Hematopoietic multipotent progenitor cell treated with erythropoietin and hydrocortisone succinate and interleukin-3 and kit ligand, for 15 days (in vitro differentiated cells): ENCODE data around the gene KIFC1.
A peak's percentile ranks its signal among the peaks of the same experiment; 100 is the strongest.

Experiments
- DNase-seq: peaks from one replicate; pipeline ENCODE4 v3.0.0-alpha.2; 2015; ENCODE audit warnings: low spot score

KIFC1 gene

DNA sequence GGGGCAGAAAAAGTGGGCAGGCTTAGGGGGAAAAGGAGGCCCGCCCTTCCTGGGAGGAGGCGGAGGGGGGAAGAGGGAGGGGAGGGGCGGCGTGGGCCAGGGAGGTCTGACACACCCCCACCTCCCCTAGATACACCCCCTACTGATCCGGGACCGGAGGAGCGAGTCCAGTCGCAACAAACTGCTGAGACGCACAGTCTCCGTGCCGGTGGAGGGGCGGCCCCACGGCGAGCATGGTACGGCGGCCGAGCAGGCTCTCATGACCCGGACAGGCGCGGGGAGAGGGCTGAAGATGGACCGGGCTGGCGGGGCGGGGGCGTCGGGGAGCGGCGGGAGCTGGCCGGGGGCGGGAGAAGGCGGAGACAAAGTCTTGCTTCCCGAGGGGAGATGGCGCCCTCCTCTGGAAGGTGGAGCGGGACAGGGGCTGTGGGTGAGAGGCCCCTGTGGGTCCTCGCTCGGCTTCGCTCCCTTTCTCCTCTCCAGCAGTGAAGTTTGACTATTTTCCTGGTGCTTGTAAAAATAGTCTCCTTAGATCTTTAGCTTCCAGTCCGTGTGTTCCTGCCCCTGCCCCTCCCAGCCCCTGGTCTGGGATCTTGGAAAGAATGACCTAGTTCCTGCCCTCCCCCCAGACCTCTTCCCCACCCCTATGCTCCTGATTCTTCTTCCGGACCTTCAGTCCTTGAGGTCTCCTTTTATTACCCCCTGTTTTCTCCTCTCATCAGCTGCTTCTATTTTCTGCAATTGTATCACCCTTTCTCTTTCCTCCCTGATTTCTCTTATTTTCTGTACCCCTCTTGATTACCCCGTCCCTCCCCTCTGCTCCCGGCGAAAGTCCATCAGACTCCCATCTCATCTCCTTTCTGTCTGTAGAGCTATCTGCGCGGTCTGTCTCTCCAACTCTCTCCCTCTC is 34.3 kb downstream of the KIFC1 start:
- DNase-seq, result peak; percentile 49

DNA sequence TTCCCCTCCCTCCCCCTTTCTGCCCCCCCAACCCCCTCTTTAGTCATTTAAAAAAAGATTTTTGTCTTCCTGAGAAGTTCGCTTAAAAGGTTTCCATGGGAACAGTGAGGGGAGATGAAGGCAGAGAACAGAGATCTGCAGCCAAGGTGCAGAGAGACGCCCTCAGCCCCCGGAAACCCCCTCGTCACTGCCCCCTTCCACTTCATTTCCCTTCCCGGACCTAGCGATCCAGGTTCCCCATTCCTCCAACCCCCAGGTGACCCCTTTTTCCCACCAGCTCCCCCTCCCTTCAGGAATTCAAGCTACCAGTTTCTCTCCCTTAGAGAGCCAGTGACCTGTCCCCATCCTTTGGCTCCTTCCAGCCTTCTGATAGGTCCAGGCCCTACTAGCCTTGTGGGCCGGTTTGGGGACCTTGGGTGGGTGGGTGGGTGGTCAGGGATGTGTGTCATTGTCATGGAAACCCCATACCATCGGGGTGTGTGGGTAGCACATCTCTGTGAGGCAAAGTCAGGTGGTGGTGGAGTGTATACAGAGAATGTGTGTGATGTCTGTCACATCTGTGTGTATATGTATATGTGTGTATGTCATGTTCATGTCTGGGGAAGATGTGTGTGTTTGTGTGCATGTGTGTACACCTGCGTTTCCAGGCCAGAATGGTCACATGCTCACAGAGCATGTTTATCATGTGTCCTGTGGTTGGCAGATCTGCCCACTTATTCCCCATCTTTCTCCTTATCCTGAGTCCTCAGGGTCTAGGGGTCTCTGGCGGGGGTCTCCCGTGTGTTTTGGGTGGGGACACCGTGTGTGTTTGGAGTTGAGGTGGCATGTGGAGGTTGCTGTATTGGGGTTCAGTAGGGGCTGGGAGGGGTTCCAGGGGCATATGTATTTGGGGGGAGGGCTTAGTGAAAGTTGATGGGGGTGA is 35.2 kb downstream of the KIFC1 start:
- no peak for DNase-seq

DNA sequence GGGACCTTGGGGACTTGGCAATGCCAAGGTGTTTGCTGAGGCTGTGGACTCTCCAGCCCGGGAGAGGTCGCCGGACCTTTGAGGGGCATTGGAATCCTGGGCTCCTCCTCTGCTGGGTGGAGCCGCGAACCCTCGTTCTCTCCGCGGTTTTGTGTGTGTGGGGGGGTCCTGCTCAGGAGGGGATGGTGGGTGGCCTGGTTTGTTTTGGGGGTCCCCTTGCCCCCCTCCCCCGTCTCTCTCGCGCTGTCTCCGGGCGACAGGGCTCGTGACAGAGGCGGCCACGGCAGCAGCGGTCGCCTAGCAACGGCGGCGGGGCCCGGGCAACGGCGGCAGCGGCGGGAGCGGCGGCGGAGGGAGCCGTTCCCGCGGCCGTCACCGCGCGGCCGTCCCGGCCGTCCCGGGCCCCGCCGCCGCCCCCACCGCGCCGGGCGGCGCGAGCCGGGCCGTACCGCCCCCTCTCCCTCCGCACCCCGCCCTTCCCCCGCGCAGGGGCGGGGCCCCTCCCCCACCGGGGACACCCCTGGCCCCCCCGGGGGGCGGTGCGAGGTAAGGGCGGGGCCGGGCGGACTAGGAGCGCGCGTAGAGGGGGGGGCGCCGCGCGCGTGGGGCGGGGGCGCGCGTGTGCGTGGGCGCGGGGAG is 36.1 kb downstream of the KIFC1 start:
- peak; percentile 46 for DNase-seq

DNA sequence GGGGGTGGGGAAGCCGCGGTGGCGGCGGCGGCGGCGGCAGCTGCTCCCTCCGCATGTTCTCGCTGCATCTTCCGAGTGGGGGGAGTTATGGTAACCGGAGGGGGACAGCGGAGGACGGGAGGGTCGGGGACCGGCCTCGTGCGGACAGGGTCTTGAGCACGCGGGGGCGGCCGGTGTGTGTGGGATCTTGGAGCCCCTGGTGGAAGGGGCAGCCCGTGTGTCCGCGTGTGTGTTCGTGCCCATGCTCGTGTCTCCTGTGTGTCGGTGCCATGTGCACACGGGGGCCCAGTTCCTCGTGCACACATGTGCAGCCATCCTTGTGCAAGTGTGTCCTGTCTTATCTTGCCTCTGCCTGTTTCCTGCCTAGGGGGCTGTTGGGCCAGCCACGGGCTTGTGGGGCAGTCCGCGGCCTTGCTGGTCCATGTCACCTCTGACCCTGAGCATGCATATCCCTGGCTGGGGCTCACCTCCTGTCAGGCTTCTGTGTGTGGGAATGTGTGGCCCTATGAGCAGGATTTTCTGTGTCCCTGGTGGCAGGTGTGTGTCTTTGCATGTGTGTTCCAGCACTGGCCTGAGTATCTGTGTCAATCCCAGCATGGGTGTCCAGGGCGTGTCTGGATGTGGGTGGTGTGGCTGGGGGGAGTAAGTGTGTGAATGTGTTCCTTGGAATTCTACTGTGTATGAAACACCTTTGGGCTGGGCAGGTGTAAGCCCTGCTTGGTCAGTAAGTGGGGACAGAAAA is 36.8 kb downstream of the KIFC1 start:
- DNase-seq, result no peak

GRCh38 chr6:33428966-33429749 is 37.5 kb downstream of the KIFC1 start:
- DNase-seq, result no peak

GRCh38 chr6:33429750-33430052 is 38.1 kb downstream of the KIFC1 start:
- no peak for DNase-seq

GRCh38 chr6:33430334-33430733 is 38.7 kb downstream of the KIFC1 start:
- DNase-seq, result no peak

GRCh38 chr6:33430991-33431879 is 39.6 kb downstream of the KIFC1 start:
- peak; percentile 55 for DNase-seq

DNA sequence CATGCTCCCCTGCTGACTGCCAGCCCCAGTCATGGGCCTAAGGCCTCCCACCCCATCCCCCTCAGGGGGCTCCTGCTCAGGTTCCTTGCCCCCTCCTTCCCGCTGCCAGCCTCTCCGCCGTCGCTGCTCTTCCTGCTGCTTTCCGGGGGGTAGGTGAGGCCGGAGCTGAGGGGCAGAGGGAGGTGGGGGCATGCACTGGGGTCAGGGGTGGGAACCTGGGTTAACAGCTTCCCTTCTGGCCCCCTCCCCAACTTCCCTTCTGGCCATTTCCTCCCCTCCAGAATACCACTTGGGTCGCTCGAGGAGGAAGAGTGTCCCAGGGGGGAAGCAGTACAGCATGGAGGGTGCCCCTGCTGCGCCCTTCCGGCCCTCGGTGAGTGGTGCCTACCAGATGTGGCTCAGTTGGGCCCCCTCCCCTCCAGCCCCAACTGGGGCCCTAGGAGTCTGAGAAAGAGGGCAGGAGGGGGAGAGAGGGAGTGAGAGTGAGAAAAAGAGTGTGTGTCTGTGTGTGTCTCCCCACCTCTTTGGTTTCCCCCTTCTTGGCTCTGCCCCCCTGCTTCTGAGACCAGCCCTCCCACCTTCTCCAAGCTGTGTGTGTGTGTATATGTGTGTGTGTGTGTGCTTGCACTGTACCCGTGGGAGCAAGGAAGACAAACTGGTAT is 40.4 kb downstream of the KIFC1 start:
- DNase-seq, result no peak

GRCh38 chr6:33432546-33432945 is 40.9 kb downstream of the KIFC1 start:
- no peak for DNase-seq

DNA sequence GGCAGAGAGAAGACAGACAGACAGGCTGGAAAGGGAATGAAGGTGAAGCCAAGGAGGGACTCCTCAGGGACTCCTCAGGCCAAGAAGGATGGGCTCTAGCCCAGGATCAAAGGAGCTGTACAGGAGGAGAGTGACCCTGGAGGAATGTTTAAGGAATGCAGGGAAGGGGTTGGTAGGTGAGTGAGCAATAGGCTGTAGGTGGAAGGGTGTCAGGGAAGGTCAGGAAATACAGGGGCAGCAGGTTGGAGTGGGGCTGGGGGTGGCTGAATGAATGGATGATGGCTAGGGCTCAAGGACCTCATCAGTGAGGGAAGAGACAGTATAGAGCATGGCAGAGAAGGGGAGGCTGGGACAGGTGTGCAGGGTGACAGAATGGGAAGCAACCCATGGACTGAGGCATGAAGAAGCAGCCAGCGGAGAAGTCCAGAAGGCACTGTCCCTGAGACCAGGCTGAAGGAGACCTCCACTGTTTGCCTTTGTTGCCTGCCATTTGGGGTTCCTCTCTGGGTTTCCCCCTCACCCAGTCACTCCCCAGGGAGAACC is 41.4 kb downstream of the KIFC1 start:
- no peak for DNase-seq

DNA sequence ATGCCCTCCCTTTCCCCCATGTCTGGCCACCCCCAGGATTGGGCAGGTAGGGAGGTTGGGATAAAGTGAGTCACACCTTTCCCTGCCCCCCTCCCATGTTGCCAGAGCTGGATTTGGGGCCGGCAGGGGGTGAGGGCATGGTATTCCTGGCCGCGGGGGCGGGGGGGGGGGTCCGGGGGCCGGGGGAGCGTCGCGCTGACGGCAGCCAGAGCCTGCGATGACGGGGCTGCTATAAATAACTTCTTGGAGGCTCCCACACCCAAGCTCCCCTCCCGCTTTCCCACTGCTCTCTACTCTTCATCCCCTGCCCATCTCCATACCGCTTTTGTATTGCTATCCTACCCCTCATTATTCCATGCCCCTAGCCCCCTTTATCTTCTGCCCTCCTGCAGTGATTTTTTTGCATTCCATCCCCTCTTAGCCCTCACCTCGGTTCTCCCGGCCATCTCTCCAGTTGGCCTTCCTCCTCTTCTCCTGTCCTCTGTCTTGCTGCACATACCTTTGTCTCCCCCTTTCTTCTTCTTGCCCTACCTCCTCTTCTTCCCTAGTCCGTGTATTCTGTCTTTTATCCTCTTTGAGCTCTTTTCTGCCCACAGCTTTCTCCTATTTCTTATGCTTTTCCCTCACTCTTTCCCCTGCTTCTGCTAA is 42.0 kb downstream of the KIFC1 start:
- no peak for DNase-seq

- no peak for DNase-seq
Measured at GRCh38 chr6:33434961-33435360, 43.3 kb downstream of the KIFC1 start.

DNA sequence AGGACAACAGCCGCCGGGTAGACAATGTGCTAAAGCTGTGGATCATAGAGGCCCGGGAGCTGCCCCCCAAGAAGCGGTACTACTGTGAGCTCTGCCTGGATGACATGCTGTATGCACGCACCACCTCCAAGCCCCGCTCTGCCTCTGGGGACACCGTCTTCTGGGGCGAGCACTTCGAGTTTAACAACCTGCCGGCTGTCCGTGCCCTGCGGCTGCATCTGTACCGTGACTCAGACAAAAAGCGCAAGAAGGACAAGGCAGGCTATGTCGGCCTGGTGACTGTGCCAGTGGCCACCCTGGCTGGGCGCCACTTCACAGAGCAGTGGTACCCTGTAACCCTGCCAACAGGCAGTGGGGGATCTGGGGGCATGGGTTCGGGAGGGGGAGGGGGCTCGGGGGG is 46.0 kb downstream of the KIFC1 start:
- DNase-seq, result no peak

GRCh38 chr6:33438978-33439594 is 47.5 kb downstream of the KIFC1 start:
- DNase-seq, result no peak

DNA sequence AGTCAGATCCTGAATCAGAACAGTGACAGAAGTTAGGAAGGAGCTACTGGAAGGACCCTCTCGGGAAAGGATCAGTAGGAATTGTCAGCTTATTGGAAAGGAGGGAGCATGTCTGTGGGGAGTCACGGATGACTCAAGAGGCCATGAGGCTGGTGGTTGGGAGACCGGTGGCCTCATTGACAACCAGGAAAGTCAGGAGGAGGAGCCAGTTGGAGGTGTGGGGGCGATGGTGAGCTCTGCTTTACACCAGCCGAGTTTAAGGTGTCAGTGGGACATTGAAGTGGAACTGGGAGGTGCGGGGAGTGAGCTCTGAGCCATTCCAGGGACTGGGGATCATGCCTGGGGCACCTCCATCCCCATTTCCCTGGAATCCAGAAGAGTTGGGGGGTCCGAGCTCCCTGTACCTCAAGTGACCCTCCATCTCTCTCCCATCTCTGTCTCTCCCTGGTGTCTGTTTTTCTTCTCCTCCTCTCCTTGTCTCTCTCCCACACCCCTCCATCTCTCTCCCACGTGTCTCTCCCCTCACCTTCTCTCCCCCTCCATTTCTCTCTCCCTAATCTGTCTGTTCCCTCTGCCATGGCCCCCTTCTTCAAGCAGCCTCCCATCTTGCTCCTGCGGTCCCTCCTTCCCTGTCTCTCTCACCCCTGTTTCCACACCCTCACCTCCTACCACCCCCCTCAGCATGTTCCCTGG is 48.5 kb downstream of the KIFC1 start:
- no peak for DNase-seq

- no peak for DNase-seq
Measured at GRCh38 chr6:33440649-33441309, 49.2 kb downstream of the KIFC1 start.
